ENCODE results near the gene CMC2.

Gene CMC2

GRCh38 chr16:81018496-81018895, 11.8 kb upstream of the CMC2 start:
- no peaks in the 10 kb centered on the region for H3K4me1 ChIP-seq (ENCODE audit: control insufficient read depth, insufficient read depth, low read length)
- no peak overlapping the region for H3K4me3 ChIP-seq (ENCODE audit: low read length)
- no peaks in the 10 kb centered on the region for H3K9me3 ChIP-seq (ENCODE audit: control insufficient read depth, low read length)
- no peaks in the 10 kb centered on the region for H3K36me3 ChIP-seq (ENCODE audit: control insufficient read depth, insufficient read depth, low read length)
- no peaks in the 10 kb centered on the region for H3K27me3 ChIP-seq (ENCODE audit: control insufficient read depth, insufficient read depth, low read length)
- H3K9ac ChIP-seq (ENCODE audit: low read length), result no peak overlapping the region

- H3K27me3 ChIP-seq (ENCODE audit: control insufficient read depth, insufficient read depth, low read length), result no peaks in the 10 kb centered on the region
- no peaks in the 10 kb centered on the region for H3K36me3 ChIP-seq (ENCODE audit: control insufficient read depth, insufficient read depth, low read length)
- no peak overlapping the region for H3K4me3 ChIP-seq (ENCODE audit: low read length)
- H3K4me1 ChIP-seq (ENCODE audit: control insufficient read depth, insufficient read depth, low read length), result no peaks in the 10 kb centered on the region
- no peaks in the 10 kb centered on the region for H3K9me3 ChIP-seq (ENCODE audit: control insufficient read depth, low read length)
- no peak overlapping the region for H3K9ac ChIP-seq (ENCODE audit: low read length)
Measured at GRCh38 chr16:81014672-81015071, 8.0 kb upstream of the CMC2 start.

- H3K36me3 ChIP-seq (ENCODE audit: control insufficient read depth, insufficient read depth, low read length), result no peaks in the 10 kb centered on the region
- no peaks in the 10 kb centered on the region for H3K9me3 ChIP-seq (ENCODE audit: control insufficient read depth, low read length)
- no peak overlapping the region for H3K4me3 ChIP-seq (ENCODE audit: low read length)
- H3K4me1 ChIP-seq (ENCODE audit: control insufficient read depth, insufficient read depth, low read length), result no peaks in the 10 kb centered on the region
- H3K27me3 ChIP-seq (ENCODE audit: control insufficient read depth, insufficient read depth, low read length), result no peaks in the 10 kb centered on the region
- H3K9ac ChIP-seq (ENCODE audit: low read length), result no peak overlapping the region
Measured at GRCh38 chr16:81012974-81013373, 6.3 kb upstream of the CMC2 start.

GRCh38 chr16:81008505-81008789, 1.8 kb upstream of the CMC2 start:
- no peaks in the 10 kb centered on the region for H3K9me3 ChIP-seq (ENCODE audit: control insufficient read depth, low read length)

GRCh38 chr16:81006211-81006812, 373 bp downstream of the CMC2 start:
- Histone ChIP-seq H3K36me3 (ENCODE audit: control insufficient read depth, insufficient read depth, low read length) (no peaks in the 10 kb centered on the region), H3K4me1 (ENCODE audit: control insufficient read depth, insufficient read depth, low read length) (peaks cover 4% of the 10 kb centered on the region), H3K9ac (ENCODE audit: low read length) (peak overlapping the region; percentile 84), H3K27me3 (ENCODE audit: control insufficient read depth, insufficient read depth, low read length) (no peaks in the 10 kb centered on the region), H3K4me3 (ENCODE audit: low read length) (peak overlapping the region; percentile 65), H3K9me3 (ENCODE audit: control insufficient read depth, low read length) (no peaks in the 10 kb centered on the region)

More at GRCh38 chr16:81008505-81008789, 1.8 kb upstream of the CMC2 start:
- Histone ChIP-seq H3K36me3 (ENCODE audit: control insufficient read depth, insufficient read depth, low read length) (no peaks in the 10 kb centered on the region), H3K9ac (ENCODE audit: low read length) (peak overlapping the region; percentile 84), H3K4me1 (ENCODE audit: control insufficient read depth, insufficient read depth, low read length) (peaks cover 4% of the 10 kb centered on the region), H3K4me3 (ENCODE audit: low read length) (no peak overlapping the region), H3K27me3 (ENCODE audit: control insufficient read depth, insufficient read depth, low read length) (no peaks in the 10 kb centered on the region)

- peak overlapping the region; percentile 84 for H3K9ac ChIP-seq (ENCODE audit: low read length)
- peaks cover 4% of the 10 kb centered on the region for H3K4me1 ChIP-seq (ENCODE audit: control insufficient read depth, insufficient read depth, low read length)
- no peaks in the 10 kb centered on the region for H3K36me3 ChIP-seq (ENCODE audit: control insufficient read depth, insufficient read depth, low read length)
- H3K27me3 ChIP-seq (ENCODE audit: control insufficient read depth, insufficient read depth, low read length), result no peaks in the 10 kb centered on the region
- no peaks in the 10 kb centered on the region for H3K9me3 ChIP-seq (ENCODE audit: control insufficient read depth, low read length)
- peak overlapping the region; percentile 65 for H3K4me3 ChIP-seq (ENCODE audit: low read length)
Measured at GRCh38 chr16:81005610-81006161, 999 bp downstream of the CMC2 start.

- peak overlapping the region; percentile 61 for H3K4me3 ChIP-seq (ENCODE audit: low read length)
- no peaks in the 10 kb centered on the region for H3K9me3 ChIP-seq (ENCODE audit: control insufficient read depth, low read length)
- H3K27me3 ChIP-seq (ENCODE audit: control insufficient read depth, insufficient read depth, low read length), result no peaks in the 10 kb centered on the region
- H3K36me3 ChIP-seq (ENCODE audit: control insufficient read depth, insufficient read depth, low read length), result no peaks in the 10 kb centered on the region
- H3K9ac ChIP-seq (ENCODE audit: low read length), result peak overlapping the region; percentile 72
- H3K4me1 ChIP-seq (ENCODE audit: control insufficient read depth, insufficient read depth, low read length), result peaks cover 4% of the 10 kb centered on the region
Measured at GRCh38 chr16:81004646-81005353, 1.9 kb downstream of the CMC2 start.

GRCh38 chr16:81003610-81004460, 2.9 kb downstream of the CMC2 start:
- peaks cover 4% of the 10 kb centered on the region for H3K4me1 ChIP-seq (ENCODE audit: control insufficient read depth, insufficient read depth, low read length)
- peak overlapping the region; percentile 72 for H3K9ac ChIP-seq (ENCODE audit: low read length)
- H3K36me3 ChIP-seq (ENCODE audit: control insufficient read depth, insufficient read depth, low read length), result no peaks in the 10 kb centered on the region
- peak overlapping the region; percentile 61 for H3K4me3 ChIP-seq (ENCODE audit: low read length)
- H3K27me3 ChIP-seq (ENCODE audit: control insufficient read depth, insufficient read depth, low read length), result no peaks in the 10 kb centered on the region
- H3K9me3 ChIP-seq (ENCODE audit: control insufficient read depth, low read length), result no peaks in the 10 kb centered on the region

GRCh38 chr16:81003064-81003463, 3.6 kb downstream of the CMC2 start:
- H3K4me3 ChIP-seq (ENCODE audit: low read length), result no peak overlapping the region
- no peaks in the 10 kb centered on the region for H3K27me3 ChIP-seq (ENCODE audit: control insufficient read depth, insufficient read depth, low read length)
- no peaks in the 10 kb centered on the region for H3K9me3 ChIP-seq (ENCODE audit: control insufficient read depth, low read length)
- H3K9ac ChIP-seq (ENCODE audit: low read length), result no peak overlapping the region
- H3K36me3 ChIP-seq (ENCODE audit: control insufficient read depth, insufficient read depth, low read length), result no peaks in the 10 kb centered on the region
- peaks cover 6% of the 10 kb centered on the region for H3K4me1 ChIP-seq (ENCODE audit: control insufficient read depth, insufficient read depth, low read length)

- H3K9me3 ChIP-seq (ENCODE audit: control insufficient read depth, low read length), result no peaks in the 10 kb centered on the region
- H3K27me3 ChIP-seq (ENCODE audit: control insufficient read depth, insufficient read depth, low read length), result no peaks in the 10 kb centered on the region
- H3K9ac ChIP-seq (ENCODE audit: low read length), result no peak overlapping the region
- no peak overlapping the region for H3K4me3 ChIP-seq (ENCODE audit: low read length)
- H3K36me3 ChIP-seq (ENCODE audit: control insufficient read depth, insufficient read depth, low read length), result no peaks in the 10 kb centered on the region
- peaks cover 10% of the 10 kb centered on the region for H3K4me1 ChIP-seq (ENCODE audit: control insufficient read depth, insufficient read depth, low read length)
Measured at GRCh38 chr16:81001330-81001729, 5.4 kb downstream of the CMC2 start.

GRCh38 chr16:81000873-81001272, 5.8 kb downstream of the CMC2 start:
- Histone ChIP-seq H3K4me1 (ENCODE audit: control insufficient read depth, insufficient read depth, low read length) (peaks cover 10% of the 10 kb centered on the region), H3K36me3 (ENCODE audit: control insufficient read depth, insufficient read depth, low read length) (no peaks in the 10 kb centered on the region), H3K27me3 (ENCODE audit: control insufficient read depth, insufficient read depth, low read length) (no peaks in the 10 kb centered on the region), H3K9ac (ENCODE audit: low read length) (no peak overlapping the region), H3K9me3 (ENCODE audit: control insufficient read depth, low read length) (no peaks in the 10 kb centered on the region), H3K4me3 (ENCODE audit: low read length) (no peak overlapping the region)
